ENCODE results near the gene CDKN1A.

DNA sequence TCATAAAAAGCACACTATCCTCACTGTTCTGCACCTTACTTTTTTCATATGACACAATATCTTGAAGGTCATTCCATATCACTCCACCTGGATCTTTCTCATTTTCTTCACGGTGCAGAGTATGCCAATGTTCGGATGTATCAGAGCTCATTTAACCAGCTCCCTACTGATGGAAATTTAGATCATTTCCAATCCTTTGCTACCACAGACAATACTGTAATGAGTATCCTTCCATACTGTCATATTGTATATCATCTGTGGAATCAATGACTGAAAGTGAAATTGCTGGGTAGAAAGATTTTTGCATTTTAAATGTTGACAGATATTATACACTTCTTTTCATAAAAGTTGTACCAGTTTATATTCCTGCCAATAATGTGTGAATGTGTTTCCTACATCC is 16.9 kb downstream of the CDKN1A start:
- TF ChIP-seq CTCF (IDR thresholded peaks at IDR 0.05; ENCODE audit: low read depth, low read length) (no peak), POLR2A (IDR thresholded peaks at IDR 0.05; ENCODE audit: extremely low read depth, insufficient read length) (no peak), MAX (IDR thresholded peaks at IDR 0.05; ENCODE audit: low read depth, low read length) (no peak)
